HUES6 (cell line): ENCODE measurements around the gene GDF15.

Source experiments
- H3K27ac ChIP-seq: 2 replicates; pipeline ENCODE4 v1.7.0; 2013; ENCODE audit warnings: low read depth, mild to moderate bottlenecking, low read length, inconsistent platforms
- H3K27me3 ChIP-seq: 2 replicates; pipeline ENCODE4 v1.6.1; 2013; ENCODE audit warnings: low read length; ENCODE audit not compliant: control insufficient read depth, insufficient read depth
- H3K36me3 ChIP-seq: 2 replicates; pipeline ENCODE4 v1.6.1; 2013; ENCODE audit warnings: low read length; ENCODE audit not compliant: control insufficient read depth, insufficient read depth
- H3K4me1 ChIP-seq: 2 replicates; pipeline ENCODE4 v1.6.1; 2013; ENCODE audit warnings: low read length; ENCODE audit not compliant: control insufficient read depth, insufficient read depth
- H3K4me3 ChIP-seq: 2 replicates; pipeline ENCODE4 v1.5.1; 2013; ENCODE audit warnings: low read depth, low read length
- H3K9ac ChIP-seq: one replicate; pipeline ENCODE4 v1.6.1; 2013; ENCODE audit warnings: mild to moderate bottlenecking, low read length
- H3K9me3 ChIP-seq: 2 replicates; pipeline ENCODE4 v1.6.1; 2013; ENCODE audit warnings: low read depth, low read length; ENCODE audit not compliant: control insufficient read depth, insufficient read depth

GDF15 gene, protein sequence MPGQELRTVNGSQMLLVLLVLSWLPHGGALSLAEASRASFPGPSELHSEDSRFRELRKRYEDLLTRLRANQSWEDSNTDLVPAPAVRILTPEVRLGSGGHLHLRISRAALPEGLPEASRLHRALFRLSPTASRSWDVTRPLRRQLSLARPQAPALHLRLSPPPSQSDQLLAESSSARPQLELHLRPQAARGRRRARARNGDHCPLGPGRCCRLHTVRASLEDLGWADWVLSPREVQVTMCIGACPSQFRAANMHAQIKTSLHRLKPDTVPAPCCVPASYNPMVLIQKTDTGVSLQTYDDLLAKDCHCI

GRCh38 chr19:18385675-18386542 lies at the start of gene GDF15:
TSS of gene GDF15 (plus strand) at chr19:18386158. CDS start at chr19:18386190, 32 bp downstream.
- Histone ChIP-seq H3K27ac (no peak within 1 kb of the TSS), H3K9ac (peak within 1 kb of the TSS; percentile 29), H3K36me3 (peaks cover 8% of the 10 kb centered on the region; the same call in 1 of the 2 replicates), H3K9me3 (no peaks in the 10 kb centered on the region), H3K27me3 (peaks cover 24% of the 10 kb centered on the region), H3K4me3 (peak within 1 kb of the TSS; percentile 44), H3K4me1 (peaks cover 9% of the 10 kb centered on the region; the same call in 1 of the 2 replicates)

DNA sequence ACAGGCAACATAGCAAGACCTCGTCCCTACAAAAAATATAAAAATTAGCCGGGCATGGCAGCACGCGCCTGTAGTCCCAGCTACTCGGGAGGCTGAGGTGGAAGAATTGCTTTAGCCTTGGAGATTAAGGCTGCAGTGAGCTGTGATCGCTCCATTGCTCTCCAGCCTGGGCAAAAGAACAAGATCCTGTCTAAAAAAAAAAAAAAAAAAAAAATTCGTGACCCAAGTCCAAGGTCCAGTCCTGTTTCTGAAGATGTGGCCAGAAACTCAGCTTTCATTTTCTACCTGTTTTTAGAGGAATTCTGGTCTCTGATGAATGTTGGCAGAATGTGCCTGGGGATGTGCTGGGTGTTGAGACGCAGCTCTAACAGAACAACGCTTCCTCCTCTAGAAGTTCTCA lies 47.4 kb upstream of the GDF15 start:
- H3K4me1 ChIP-seq, result peaks cover 21% of the 10 kb centered on the region
- H3K9me3 ChIP-seq, result no peaks in the 10 kb centered on the region
- H3K4me3 ChIP-seq, result no peak overlapping the region
- no peaks in the 10 kb centered on the region for H3K27me3 ChIP-seq
- no peak overlapping the region for H3K9ac ChIP-seq
- no peak overlapping the region for H3K27ac ChIP-seq
- H3K36me3 ChIP-seq, result peaks cover 3% of the 10 kb centered on the region; the same call in 1 of the 2 replicates

- peaks cover 30% of the 10 kb centered on the region for H3K4me1 ChIP-seq
- no peaks in the 10 kb centered on the region for H3K9me3 ChIP-seq
- no peaks in the 10 kb centered on the region for H3K27me3 ChIP-seq
- no peak overlapping the region for H3K27ac ChIP-seq
- peaks cover 3% of the 10 kb centered on the region; the same call in 1 of the 2 replicates for H3K36me3 ChIP-seq
- peak overlapping the region; percentile 78 for H3K4me3 ChIP-seq
- no peak overlapping the region for H3K9ac ChIP-seq
Observed at GRCh38 chr19:18339723-18340122, 46.2 kb upstream of the GDF15 start.

DNA sequence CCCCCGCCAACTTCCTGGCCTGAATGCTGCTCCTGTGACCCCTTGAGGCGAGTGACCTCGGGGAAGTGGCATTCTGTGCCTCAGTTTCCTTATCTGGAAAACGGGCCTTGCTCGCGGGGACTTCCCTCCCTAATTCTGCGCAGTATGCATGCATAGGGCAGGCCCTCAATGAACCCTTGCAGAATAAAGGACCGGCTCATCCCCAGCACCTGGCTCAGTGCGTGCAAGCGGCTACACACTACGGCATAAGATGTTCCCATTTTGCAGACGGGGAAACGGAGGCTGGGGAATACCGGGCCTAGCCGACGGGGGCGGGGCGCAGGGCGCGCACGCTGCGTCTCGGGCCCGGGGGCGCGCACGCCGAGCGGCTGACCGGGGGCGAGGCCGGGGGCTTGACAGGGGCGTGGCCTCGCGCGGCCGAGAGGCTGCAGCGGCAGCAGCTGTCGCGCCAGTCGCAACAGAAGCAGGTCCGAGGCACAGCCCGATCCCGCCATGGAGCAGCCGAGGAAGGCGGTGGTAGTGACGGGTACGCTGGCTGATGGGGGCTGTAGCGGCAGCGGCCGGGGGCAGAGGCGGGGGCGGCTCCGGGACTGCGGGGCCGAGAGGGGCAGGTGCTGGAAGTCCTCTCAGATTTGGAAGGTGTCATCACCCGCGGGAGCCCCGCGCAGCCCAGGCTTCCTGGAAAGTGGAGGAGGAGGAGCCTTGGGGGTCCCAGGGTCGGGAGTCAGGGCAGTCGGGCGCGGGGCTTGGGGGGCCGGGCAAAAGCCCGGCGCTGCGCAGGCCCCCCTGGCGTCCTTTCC lies 45.6 kb upstream of the GDF15 start, which contains the start of gene PGPEP1:
TSS of gene PGPEP1 (plus strand) at position 409 of the 800 bp plus-strand sequence. CDS start at position 493, 84 bp downstream.
- Histone ChIP-seq H3K9ac (peak within 1 kb of the TSS; percentile 66), H3K4me3 (peak within 1 kb of the TSS; percentile 78), H3K27me3 (no peaks in the 10 kb centered on the region), H3K27ac (peak within 1 kb of the TSS; percentile 42; the same call in 1 of the 2 replicates), H3K36me3 (peaks cover 6% of the 10 kb centered on the region; the same call in 1 of the 2 replicates), H3K9me3 (no peaks in the 10 kb centered on the region), H3K4me1 (peaks cover 31% of the 10 kb centered on the region)

GRCh38 chr19:18340990-18341868 lies 44.7 kb upstream of the GDF15 start:
- H3K27me3 ChIP-seq, result no peaks in the 10 kb centered on the region
- peak overlapping the region; percentile 66 for H3K9ac ChIP-seq
- H3K27ac ChIP-seq, result peak overlapping the region; percentile 42; the same call in 1 of the 2 replicates
- peak overlapping the region; percentile 78 for H3K4me3 ChIP-seq
- no peaks in the 10 kb centered on the region for H3K9me3 ChIP-seq
- H3K36me3 ChIP-seq, result peaks cover 6% of the 10 kb centered on the region; the same call in 1 of the 2 replicates
- peaks cover 30% of the 10 kb centered on the region for H3K4me1 ChIP-seq

GRCh38 chr19:18342090-18342632 lies 43.8 kb upstream of the GDF15 start:
- no peak overlapping the region for H3K9ac ChIP-seq
- no peaks in the 10 kb centered on the region for H3K9me3 ChIP-seq
- peaks cover 6% of the 10 kb centered on the region; the same call in 1 of the 2 replicates for H3K36me3 ChIP-seq
- H3K4me1 ChIP-seq, result peaks cover 30% of the 10 kb centered on the region
- no peak overlapping the region for H3K27ac ChIP-seq
- no peak overlapping the region for H3K4me3 ChIP-seq
- no peaks in the 10 kb centered on the region for H3K27me3 ChIP-seq

DNA sequence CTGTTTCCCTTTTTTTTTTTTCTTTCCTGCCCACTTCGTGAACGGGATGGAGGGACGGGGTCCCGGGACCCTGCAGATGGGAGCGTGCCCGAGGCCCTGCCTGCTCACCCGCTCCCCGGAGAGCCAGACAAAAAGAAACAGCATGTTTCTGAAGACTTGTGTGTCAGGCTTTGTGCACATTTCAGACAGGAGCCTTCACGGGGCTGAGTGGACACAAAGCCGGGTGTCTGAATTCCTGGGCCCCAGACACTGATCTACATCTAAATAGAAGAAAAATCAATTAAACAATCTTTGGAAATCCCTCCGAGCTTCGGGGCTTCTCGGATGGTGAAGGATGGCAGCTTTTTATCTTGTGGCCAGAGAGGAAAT lies 41.4 kb upstream of the GDF15 start:
- Histone ChIP-seq H3K27ac (peak overlapping the region; percentile 13; the same call in 1 of the 2 replicates), H3K27me3 (no peaks in the 10 kb centered on the region), H3K36me3 (peaks cover 6% of the 10 kb centered on the region; the same call in 1 of the 2 replicates), H3K9ac (peak overlapping the region; percentile 17), H3K9me3 (no peaks in the 10 kb centered on the region), H3K4me3 (no peak overlapping the region), H3K4me1 (peaks cover 30% of the 10 kb centered on the region)

- Histone ChIP-seq H3K9ac (peak overlapping the region; percentile 17), H3K4me3 (no peak overlapping the region), H3K27me3 (no peaks in the 10 kb centered on the region), H3K27ac (peak overlapping the region; percentile 13; the same call in 1 of the 2 replicates), H3K36me3 (peaks cover 6% of the 10 kb centered on the region; the same call in 1 of the 2 replicates), H3K9me3 (no peaks in the 10 kb centered on the region), H3K4me1 (peaks cover 25% of the 10 kb centered on the region)
Observed at GRCh38 chr19:18345296-18345695, 40.7 kb upstream of the GDF15 start.

- Histone ChIP-seq H3K27ac (no peak overlapping the region), H3K27me3 (no peaks in the 10 kb centered on the region), H3K4me1 (peaks cover 23% of the 10 kb centered on the region), H3K36me3 (peaks cover 6% of the 10 kb centered on the region; the same call in 1 of the 2 replicates), H3K9ac (no peak overlapping the region), H3K4me3 (no peak overlapping the region), H3K9me3 (no peaks in the 10 kb centered on the region)
Observed at GRCh38 chr19:18346091-18346490, 39.9 kb upstream of the GDF15 start.
